Eye (tissue), 1 donor: ENCODE data around the gene KRT33B.

ENCODE experiments used
- DNase-seq: peaks from one replicate; pipeline ENCODE4 v3.0.0-alpha.2; 2015

Gene KRT33B

GRCh38 chr17:41345992-41346391 is 23.6 kb downstream of the KRT33B start:
- no peak for DNase-seq

DNA sequence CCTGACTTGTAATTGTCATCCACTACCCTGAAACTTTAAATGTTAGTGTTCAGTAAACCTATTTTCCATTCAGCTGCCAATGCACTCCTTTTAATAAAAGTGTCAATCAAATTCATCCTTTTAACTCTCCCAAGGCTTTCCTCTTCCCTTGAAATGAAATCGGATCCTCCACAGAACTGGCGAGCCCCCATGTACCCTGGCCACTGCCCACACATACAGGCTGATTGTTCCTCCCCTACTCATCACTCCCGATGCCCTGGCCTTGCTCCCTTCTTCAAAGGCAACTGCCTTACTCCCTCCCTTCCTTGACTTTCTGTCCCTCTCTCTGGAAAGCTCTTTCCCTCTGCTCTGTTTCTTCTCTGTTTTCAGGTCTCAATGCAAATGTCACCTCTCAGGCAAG is 26.6 kb downstream of the KRT33B start:
- no peak for DNase-seq

DNA sequence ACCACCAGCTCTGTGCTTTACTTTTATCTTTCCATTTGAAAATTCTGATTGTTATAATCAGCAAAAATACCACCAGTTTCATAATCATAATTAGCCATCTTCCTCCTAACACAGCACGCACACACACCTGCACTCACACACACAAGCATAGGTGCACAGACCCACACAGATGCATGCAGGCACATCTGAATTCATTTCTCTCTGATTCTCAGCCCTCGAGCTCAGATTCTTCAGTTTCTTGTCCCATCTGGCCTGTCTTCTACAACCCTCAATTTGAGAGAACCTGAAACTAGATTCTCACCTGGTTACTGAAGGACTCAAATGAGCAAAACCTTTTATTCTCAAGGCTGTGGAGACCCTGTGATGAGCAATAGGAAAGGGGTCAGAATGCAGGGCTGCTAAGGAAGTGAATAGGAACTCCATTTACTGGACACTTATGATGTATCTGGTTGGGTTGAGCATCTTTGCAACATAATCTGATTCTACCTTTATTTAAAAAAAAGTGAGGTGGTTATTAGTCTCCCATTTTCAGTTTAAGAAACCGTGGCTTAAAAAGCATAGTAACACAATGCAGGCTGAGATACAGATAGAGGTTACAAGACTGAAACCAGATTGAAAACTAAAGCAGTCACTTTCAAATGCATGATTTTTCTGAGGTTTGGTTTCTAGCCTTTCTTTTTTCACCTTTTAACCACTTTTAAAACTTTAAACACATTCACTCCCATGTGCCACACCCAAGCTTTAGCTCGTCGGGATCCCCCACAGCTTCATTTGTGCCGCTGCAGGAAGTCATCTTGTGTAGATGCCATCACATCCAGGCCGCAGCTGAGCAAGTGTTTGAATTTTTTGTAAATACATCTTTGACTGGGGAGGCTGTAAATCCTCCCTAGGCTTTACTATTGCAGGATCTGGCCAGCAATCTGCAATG is 28.4 kb downstream of the KRT33B start:
- no peak for DNase-seq

DNA sequence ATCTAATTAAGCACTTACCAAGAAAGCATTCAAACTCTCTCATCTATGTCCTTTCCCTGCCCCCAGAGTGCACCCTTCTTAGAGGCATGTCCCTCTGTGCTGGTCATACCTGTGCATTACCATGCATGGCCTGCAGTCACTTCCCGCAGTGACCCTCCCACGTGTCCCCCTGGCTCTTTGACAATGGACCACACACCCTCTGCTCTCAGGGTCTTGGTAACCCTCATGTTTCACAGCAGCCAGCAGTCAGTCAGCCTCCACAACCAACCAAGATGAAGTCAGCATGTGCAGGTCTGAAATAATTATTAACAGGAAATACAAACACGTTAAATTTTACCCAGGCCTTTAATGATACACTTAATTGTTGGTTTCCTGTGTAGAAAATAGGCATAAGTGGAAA is 29.1 kb downstream of the KRT33B start:
- no peak for DNase-seq

DNA sequence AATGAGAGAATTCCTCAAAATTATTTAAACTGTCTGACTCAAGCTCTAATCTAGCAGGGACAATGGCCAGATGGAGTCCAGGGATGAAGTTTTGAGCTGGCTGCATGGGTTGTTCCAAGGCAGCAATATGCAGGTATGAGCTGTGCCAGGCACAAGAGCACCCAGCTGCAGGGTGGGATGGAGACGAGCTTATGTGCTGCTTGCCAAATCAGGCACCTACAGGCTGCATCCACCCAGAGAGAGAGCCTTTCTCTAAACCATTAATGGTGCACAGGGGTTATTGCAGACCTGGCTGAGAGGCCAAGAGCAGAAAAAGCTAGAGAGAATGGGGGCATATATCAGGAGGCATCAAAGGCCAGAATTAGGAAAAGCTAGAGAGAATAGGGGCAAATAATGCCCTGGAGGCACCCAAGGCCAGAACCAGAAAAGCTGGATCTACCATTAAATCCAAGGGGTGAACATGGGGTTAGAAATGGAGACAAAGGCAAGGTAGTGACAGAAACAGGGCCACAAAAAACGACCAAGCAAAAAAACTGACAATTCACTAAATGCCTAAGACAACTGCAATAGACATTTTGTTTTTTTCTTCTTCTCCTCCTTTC is 29.9 kb downstream of the KRT33B start:
- DNase-seq: no peak

DNA sequence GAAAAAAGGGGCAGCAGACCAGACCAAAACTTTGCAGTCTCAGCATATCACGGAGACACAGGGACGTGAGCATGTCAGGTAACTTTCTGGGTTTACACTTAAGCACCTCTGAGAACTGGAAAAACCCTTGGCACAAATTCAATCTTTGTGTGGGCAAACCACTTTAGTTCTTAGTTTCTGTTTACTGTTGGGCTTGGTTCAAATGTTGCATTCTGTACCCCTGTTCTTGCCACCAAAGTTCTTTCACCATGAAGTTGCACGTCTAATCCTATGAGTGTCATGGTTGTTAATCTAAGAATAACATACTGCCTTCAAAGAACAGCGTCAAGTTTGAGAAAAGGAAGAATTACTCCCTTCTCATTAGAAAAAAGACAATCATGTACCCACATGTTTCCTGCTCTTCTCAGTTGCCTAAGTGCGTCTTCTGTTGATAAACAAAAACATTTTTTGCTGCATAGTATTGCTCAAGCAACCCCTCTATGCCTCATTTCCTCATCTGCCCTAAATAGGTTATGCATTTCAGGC is 30.6 kb downstream of the KRT33B start:
- no peak for DNase-seq

DNA sequence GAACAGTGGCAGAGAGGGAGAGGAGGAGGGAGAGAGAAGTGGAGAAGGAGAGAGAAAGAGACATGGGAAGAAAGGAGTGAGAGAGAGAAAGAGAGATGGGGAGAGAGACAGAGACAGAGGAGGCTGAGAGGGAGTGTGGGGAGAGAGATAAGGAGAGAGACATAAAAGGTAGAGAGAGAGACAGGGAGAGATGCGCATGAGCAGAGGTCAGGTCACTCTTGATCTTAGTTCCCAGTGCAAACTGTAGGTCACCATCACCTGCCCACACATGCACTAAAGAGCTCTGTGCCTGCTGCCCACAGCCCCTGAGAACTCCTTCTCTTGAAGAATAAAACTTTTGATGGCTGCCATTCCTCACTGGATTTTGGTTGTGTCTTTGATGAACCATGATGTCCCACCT is 33.9 kb downstream of the KRT33B start:
- no peak for DNase-seq

- DNase-seq: no peak
Measured at GRCh38 chr17:41334385-41335305, 35.0 kb downstream of the KRT33B start.

DNA sequence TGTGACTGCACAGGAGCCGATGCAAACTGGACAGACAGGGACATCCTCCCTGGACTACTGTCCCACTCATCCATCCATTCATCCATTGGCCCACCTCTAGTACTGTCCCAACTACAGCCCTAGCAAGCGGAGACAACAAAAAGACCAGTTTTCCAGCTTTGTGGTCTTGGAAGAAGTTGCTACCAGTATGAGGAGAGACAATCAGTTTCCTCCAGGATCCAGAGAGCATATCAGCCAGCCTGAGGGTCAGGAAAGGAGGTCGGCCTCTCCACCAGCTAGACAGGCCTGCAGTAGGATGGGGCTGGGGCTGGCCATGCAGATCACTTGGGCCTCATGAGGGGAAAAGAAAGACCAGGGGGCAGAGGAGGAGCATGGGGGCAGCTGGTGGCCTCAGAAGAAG is 35.8 kb downstream of the KRT33B start:
- no peak for DNase-seq

DNA sequence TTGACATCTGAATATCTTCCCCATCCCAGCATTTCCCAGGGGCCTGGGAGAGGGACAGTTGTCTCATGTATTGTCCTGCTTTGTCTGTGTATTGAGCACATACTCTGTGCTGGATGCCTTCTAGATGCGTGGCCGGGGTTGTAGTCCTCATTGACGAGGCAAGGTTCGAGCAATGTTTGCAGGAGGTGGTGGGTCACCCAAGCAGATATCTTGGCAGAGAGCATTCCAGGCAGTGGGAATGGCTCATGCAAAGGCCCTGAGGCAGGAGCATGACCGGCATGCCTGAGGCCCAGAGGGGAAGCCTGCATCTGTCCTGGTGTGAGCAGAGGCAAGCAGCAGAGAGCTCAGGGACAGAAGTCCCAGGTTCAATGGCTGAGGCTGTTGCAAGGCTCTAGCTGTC is 36.5 kb downstream of the KRT33B start:
- DNase-seq: no peak

- DNase-seq: no peak
Measured at GRCh38 chr17:41332239-41332638, 37.4 kb downstream of the KRT33B start.

- DNase-seq: no peak
Measured at GRCh38 chr17:41331606-41332005, 38.0 kb downstream of the KRT33B start.

DNA sequence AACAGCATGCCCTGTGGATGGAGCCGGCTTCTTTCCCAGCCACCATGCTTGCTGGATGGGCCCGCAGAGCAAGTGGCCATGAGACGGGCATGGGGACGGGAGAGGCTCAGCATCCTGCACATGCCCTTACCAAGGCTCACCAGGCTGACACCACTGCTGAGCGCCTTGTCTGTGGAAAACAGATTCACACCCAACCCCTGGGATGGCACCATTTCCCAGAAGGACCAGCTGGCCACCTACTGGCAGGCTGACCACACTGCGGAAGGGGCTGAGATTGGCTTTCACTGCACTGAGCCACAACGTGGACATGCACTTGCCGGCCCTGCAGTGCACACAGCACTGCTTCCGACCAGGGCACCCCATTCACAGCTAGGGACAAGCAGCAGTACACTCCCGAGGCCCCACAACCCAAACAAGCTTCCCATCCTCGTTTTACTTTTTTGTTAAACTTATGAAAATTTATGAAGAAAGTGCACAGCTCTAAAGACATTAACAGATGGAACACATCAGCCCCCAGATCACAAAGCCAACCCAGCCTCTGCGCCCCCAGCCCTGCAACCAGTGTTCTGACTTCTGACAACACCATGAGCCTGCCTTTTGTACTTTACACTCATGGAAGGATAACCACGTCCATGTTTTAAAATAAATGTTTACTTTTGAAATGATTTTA is 40.2 kb downstream of the KRT33B start:
- DNase-seq: peak; percentile 73

DNA sequence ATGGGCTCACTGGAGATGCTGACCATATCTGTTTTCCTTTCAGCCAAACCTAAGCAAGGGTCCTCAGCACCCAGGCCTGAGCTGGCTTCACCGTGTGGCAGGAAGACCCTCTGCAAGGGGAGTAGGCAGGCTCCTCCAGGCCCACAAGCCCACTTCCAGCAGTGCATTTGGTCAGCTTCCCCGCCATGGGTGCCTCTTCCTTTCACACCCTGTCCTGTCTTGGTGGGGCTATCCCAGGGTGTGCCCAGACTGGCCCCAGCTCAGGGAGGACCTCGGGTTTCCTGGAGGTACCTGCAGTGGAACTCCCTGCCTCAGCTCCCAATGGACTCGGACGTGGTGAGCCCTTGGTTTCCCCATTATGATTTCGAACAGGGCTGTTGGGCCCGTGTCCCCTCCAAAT is 41.4 kb downstream of the KRT33B start:
- no peak for DNase-seq

DNA sequence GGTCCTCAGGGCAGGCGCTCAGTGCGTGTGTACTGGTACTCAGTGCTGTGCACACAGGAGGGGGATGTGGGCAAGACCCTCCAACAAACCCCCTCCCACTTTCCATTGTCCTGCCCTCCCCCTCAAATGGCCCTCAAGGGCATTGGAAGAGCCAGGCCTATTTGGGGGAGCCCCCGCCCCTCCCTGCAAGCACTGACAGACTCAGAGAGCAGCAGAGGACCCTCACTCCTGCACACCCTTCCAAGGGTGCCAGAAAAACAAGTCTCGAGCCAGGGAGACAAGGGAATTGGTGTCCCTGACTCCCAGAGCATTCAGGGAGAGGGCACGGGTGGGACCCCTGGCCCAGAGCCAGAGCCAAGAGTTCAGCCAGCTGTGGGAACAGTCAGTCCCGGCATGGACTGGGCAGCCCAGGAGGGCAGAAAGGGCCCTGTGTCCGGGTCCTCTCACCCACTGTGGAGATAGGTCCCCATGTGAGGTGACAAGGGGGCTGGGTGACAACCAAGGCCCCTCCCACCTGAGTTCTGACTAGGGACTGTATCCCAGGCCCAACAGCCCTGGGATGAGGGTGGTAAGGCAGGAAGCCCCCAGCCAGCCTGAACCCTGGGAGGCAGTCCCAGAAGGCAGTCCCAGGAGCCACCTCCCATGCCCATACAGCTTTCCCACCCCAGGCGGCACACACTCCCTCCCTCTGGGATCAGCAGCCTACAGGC is 42.0 kb downstream of the KRT33B start:
- no peak for DNase-seq

- no peak for DNase-seq
Measured at GRCh38 chr17:41326173-41327145, 43.2 kb downstream of the KRT33B start.

DNA sequence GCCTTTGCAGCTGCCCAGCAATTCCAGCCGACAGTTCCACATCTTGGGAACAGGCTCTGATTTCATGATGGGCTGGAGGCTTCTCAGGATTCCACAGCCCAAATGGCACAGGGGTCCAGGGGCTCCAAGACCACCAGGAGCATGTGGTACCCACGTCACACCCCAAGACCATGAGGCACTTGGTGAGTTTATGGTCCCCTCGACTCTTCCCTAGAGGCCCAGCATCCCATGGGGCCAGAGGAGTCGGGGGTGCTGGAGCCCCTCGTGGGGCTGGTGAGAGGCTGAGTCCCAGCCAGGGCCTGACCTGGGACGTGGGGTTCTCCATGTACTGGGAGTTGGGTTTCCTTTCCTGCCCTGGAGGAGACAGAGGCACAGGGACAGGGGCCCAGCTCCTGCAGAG is 44.0 kb downstream of the KRT33B start:
- DNase-seq: no peak

- no peak for DNase-seq
Measured at GRCh38 chr17:41325126-41325525, 44.5 kb downstream of the KRT33B start.

DNA sequence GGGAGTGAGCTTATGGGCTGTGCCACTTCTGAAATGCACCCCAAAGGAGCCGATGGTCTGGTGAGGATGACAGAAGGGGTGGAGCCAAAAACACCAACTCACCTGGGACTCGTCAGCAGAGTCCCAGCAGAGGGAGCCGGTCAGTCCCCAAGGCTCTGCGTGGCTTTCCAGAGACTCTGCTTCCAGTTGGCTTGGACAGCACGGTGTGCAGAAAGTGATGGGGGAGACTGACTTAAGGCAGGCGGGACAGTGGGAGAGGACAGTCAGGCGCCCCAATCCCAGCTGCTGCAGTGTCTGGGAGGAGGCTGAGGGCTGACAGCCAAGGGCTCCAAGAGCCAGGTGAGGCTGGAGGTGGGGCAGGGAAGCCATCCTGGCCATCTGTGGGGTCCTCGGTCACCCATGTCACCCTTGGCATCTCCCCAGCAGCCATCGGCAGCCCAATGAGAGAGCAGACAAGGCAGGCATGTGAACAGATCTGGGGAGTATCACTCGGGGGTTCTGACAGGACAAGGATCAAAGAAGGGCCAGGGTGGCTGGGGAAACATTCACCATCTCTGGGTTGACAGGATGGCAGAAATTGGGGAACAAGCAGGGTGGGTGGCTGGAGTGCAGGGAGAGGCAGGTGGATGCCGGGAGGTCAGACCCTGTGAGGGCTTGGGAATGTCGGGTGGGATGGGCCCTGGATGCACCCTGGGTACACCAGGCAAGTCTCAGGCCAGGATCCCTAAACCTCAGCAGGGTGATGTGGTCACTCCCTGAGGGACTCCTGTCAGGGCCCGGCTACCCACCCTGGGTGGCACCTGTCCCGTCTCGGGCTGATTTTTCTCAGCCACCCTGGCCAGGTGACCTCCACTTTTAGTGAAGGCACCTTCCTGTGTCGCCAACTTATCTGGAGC is 45.2 kb downstream of the KRT33B start:
- DNase-seq: no peak
